Stimulated activated CD4-positive, alpha-beta T cell treated with anti-CD3 and anti-CD28 coated beads, Interleukin-12 subunit alpha, Interleukin-12 subunit beta, amount 100 ng/mL, for 48 hours (primary cell): ENCODE results near the gene MEF2C.

ENCODE experiments used
- DNase-seq, 3 donors: peaks; one replicate each; pipeline ENCODE4 v3.0.0-alpha.2; 2020; ENCODE audit warnings: low read depth in 2 of 3, low spot score in 1 of 3

MEF2C gene

DNA sequence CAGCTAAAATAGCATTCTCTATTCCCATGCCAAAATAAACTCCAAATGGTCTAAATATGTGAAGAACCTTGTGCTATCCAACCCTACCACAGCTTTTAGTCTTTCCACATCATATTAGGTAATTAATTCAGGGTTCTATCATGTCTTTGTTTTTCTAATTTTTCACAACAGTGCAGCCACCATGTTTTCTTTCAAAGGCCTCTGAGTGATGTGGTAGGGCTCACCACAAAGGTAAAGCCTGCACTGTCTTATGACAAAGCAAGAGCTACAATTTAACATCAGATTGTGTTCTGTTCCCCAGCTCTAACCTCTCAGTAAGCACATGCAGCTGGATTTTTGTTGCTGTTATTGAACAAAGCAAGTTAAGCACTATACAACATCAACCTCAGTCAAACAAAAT is 52.4 kb downstream of the MEF2C start:
- no peak for DNase-seq

DNA sequence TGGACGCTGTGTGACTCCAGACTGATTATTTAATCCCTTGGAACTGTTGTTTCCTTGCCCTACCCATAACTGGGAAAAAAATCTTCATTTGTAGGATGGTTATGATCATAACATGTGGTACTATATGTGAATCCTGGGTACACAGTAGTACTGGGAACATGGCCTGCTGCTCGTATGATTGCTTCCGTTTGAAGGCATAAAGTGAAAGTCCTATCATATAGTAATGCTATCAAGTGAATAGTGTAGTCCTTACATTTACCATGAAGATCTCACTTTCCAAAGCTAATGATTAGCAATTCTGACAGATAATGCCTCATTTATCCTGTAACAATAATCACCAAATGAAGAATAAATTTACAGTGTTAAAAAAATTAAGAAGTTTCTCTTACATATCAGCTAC is 53.2 kb downstream of the MEF2C start:
- no peak for DNase-seq

DNA sequence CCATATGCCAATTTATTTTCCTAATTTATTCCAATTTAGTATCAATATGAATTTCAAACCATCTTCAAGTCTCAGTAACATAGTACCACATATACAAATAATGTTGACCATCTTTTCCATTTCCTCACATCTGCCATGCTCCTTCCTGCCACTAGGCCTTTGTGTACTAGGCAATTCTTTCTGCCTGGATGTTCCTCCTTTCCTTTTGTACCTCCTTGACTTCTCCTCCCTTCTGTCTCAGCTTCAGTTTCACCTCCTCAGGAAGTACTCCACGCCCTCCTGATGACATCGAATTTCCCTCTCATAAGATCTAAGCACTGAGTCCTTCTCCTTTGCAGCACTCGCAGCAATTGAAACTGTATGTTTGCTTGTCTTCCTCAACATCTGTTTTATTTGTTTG is 53.9 kb downstream of the MEF2C start:
- no peak for DNase-seq

DNA sequence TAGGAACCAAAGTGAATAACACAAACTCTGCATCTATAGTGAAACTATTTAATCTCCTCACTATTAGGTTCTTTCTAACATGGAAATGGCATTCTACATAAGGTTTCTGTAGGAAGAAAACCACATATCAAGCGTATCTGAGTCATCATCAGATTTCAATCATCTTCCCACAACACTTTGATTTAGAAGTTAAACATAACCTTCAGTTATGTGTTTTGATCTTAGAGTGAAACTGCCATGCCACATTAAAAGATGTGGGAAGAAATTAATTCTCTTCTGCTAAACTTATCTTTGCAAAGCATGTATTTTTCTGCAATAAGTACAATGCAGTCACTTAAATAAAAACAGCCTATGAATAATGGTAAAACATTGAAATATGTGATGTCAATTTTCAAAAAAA is 55.0 kb downstream of the MEF2C start:
- no peak for DNase-seq

DNA sequence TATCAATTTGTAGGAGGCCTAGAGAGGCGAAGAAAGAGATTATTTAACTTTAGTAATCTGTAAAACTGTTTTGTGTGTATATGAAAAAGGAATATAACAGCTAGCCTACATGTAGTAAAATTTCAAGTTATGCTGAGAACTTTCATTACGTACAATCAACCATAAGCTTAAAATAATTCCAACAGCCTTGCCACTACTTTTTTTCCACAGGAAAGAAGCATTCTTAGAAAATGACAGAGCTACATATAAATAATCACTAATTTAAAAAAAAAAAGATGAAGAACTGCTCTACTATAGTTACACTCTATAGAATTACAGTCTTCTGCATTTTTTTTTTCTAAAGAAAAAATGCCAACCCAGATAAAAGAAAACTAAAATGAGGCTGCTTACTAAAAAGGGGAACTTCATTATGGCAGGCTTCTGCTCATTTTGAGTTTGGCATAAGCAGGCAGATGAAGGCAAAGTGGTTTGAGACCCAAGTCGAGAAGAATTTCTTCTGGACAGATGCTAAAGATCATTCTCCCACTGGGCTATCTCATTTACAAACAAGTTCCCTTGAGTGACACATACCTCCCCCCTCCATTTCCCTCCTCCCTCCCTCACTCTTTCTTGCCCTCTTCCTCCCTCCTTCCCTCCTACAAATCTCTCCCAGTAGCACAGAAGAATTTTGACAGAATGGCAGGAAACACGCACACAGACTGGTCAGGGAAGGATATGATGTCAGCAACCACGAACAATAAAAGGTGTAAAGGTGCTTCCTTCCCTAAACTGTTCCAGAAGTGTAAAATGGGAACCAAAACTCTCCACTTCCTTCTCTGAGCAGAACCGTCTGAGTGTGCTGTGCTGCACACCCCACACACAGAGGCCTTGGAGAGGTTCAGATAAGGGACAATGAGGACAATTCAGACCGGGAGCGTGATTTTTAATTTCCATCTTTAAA is 56.1 kb downstream of the MEF2C start:
- no peak for DNase-seq

DNA sequence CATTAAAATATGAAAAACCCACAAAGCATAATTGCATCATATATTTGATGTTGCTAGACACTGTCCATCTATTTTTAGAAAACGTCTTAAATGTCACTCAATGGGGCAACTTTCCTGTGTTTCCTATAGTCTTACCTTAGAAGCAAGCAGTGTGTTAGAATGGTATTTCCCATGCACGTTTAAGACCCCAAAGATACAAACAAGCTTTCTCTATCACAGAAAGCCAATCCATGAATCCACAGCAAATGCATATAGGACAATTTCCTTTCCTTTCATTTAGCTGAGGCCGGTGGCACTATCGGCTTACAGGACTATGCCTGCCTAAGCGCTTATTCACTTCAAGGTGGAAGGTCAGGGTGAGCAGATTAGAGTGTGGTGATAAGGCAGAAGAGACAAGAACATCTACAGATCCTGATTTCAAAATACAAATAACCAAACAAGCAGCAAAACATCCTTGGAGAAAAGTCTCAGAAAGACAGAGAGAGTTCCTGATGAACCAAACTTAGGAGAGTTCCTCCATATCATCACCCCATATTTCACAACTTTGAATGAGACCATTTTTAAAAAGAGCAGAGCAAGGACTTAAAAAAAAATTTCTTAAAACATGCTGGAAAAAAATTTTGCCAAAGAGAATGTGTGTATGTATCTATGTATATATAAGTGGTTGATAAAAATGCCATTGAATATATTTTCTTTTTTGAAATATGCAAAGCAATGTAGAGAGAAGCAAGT is 57.2 kb downstream of the MEF2C start:
- DNase-seq: no peak

DNA sequence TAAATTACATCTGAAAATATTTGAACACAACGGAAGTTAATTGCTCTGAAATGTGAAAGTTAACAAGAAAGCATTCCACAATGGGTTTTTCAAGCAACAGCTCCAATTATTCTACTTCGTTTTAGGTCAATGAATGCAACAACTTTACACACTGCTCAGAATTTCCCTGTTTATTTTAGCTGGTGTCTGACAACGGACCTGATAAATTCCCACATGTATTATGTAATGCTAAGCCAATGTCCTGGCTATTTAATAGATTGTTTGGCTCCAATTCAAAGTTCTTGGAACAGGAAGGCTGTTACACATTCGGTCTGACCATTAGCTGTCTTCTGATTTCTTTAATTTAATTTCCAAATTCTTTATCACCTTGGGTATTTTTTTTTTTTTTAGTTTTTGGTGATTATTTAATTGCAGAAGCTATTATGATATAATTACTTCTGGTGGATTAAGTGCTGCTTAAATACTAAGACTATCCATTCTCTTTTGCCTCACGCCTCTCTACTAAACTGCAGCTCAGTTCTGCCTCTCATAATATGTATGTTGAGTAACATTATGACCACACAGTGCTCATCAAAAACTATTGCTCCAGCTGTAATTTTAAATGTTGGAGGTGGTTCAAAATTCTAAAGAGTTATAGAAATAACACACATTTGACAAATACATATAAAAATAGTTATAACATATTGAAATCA is 57.9 kb downstream of the MEF2C start:
- DNase-seq: no peak

DNA sequence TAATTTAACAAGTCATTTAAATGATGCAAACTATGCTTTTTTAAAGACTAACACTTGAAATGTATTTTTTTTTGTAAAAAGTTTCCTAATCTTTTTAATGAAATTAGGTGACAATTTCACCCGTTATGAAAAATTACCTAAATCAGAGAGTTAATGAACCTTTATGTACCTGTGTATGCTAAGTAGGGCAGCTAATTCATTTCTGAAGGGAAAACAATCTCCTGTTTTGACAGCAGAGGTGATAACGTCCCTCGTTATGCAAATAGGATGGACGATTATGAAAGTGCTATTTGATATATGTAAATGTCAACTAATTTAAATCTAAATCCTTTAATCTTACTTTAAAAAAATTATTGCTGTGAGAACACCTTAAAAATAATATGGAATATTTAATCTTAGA is 58.8 kb downstream of the MEF2C start:
- no peak for DNase-seq

DNA sequence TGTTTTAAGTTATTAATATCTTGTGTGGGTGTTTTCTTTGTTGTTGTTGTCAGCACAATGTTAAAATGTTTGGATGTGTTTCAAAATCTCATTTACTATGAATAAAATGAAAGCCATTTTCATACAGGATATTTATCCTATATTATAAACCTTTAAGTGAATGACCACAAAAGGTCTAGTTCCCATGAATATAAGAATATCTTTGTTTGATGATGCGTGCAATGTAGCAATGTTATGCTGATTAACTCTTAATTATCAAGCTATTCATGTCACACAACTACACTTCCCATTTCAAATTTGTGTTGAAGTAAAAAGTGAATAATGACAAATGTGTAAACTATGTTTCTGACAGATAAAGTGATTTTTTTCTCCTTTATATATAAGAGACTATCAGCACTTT is 59.8 kb downstream of the MEF2C start:
- DNase-seq: no peak

DNA sequence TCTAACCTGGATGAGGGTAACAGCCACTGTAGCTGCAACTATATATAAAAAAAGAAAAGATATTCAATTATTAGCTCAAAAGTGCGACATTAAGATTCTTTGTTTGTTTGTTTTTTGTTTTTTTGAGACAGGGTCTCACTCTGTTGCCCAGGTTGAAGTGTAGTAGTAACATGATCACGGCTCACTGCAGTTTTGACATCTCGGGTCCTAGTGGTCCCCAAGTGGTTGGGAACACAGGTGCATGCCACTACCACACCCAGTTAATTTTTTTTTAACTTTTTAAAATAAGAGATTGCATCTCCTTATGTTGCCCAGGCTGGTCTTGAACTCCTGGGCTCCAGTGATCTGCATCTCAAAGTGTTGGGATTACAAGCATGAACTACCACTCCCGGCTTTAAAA is 61.8 kb downstream of the MEF2C start:
- DNase-seq: no peak

DNA sequence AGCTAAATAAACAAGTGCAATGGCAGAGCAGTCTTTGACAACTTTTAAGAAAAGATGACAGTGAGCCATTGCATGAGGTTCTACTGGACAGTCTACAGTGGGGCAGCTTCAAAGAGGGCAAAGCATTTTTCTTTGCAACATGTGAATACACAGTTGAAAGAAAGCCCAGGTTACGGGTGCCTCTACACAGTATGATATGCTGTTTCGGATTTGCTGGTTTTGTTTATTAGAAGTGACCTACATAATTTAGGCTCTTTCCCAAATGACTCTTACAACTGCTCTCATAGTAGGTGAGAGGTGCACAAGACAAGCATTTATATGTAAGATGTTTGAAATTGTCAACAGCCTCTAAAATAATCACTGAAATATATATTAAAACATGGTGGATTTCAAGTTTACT is 62.4 kb downstream of the MEF2C start:
- DNase-seq: no peak

DNA sequence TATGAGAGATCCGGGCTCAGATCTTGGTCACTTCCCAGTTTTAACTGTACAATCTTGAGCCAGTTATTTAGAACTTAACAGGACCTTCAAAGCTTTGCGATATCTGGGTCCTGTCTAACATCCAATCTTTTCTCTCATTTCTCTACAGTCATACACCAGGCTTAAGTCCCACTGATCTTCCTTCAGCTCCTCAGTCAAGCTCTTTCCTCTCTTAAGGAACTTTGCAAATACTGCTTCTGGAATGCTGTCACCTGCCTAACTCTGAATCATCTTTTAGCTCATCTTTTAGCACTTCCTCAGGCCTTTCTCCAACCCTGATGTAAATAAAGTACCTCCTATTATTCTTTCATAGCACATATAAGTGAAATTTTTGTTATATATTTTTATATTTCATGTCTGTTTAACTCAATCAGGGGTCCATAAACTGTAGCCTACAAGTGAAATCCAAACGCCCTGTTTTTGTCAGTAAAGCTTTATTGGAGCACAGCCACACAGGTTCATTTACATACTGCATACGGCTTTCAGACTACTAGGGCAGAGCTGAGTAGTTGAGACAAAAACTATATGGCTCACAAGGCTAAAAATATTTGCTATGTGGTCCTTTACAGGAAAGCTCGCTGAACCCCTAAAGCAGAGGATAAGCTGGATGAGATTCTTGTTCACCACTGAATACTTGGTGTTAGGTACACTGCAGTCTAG is 63.5 kb downstream of the MEF2C start:
- no peak for DNase-seq

DNA sequence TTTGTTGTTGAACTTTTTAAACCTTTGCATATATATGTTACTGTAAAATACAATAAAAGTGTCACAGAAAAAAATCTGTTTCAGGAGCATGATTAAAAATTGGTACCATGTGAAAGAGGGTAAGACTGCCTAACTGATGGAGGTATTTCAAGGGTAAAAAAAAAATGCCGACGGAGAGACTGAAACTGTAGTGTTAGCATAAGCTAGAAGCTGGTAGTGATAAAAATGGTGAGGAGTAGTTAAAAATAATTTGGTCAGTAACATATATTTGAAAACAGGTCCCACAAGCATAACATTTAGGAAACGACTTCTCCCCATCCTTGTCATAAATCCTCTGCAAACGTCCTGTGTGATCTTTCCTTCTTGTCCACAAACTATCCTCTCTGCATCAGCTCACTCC is 64.7 kb downstream of the MEF2C start:
- no peak for DNase-seq

DNA sequence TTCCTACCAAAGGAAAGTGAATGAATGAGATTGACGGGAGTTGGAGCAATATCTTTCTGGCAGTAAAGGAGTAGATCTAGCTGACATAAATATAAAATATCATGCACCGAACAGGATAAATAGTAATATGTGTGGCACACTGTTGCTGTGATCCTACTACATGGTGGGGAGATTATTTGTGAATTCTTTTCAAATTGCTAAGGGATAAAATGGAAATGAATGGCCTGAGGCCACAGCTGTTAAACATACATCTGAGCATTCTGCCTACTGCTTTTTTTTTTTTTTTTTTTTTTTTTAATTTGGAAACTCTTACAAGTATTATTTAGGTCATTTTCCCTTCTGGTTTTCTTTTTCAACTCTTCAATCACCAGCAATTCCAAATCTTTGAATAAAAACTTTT is 66.8 kb downstream of the MEF2C start:
- no peak for DNase-seq

DNA sequence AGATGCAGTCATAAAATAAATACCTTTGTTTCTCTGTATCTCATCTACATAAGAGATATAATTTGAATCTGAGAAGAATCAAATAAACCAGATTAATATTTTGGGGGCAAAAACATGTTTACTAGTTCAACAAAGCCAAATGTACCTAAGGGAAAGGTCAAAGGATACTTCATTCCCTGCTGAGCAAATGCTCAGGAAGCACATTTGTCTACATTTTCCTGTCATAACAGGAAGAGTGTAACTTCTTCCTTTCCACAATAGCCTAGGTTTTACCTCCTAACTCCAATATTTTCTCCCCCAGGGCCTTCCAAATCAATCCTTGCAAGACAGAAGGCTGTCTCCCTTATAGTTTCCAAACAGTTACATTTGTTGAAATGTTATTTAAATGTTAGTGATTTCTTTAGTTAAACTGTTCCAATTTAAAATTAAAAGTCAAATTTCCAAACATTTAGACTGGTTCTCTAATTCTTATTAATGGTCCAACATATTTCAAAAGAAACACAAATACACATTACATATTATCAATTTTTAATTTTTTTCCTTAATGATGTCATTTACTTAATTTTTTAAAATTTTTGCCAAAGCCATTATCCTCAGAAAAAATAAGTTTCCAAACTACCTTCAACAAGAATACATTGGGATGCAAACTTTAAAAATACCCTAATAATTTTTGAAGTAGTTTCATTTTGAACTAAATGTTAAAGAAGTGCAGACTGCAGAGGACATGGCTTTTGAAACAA is 67.8 kb downstream of the MEF2C start:
- no peak for DNase-seq

DNA sequence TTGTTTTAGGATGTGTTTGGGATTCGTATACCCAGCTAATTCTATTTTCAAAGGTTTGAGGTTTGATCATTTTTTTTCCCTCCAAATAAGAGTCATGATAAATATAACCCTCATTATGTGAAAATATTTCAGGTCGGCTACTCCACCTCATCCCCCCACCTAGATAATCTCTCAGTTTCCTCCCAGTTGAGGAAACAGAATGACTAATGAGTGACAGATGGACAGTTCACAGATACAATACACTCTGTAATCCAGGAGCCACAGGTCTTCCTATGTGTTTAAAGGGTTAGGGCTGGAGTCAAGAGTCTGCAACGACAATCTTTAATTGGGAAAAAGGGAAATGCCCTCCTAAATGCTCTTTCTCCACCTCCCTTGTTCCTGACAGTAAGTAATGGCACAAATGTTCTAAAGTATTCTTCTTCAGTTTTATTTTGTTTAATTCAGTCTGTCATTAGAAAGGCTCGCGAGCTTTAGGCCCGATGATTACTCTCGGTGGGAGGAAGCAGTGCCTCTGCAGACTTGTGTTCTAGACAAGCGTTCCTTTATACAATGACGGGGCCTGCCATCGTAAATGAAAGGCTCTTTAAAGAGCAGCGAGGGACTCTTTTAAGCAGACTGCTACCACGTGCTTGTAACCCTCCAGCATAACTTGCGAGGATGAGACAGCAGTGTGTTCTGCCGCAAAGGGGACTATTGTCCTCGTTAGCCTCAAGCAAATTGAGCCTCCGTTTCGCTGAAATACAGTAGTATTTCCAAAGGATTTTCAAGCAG is 69.0 kb downstream of the MEF2C start:
- DNase-seq: no peak

DNA sequence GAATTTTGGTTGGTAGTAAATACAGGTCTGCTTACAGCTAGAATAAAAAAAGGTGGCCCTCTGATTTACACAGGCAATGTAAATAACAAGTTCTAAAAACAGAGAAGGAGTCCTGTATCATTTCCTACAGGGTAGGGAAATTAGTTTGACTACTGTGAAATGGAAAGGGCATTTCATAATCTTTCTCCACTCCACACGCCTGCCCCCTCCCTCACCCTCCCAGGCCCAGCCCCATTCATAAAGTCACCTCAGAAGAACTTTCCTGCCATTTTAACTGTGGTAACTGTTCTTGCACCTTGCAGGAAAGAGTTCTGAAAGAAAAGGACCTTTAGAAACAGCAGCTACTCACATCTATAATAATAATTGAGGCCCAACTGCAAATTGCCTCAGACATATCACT is 69.7 kb downstream of the MEF2C start:
- DNase-seq: no peak

DNA sequence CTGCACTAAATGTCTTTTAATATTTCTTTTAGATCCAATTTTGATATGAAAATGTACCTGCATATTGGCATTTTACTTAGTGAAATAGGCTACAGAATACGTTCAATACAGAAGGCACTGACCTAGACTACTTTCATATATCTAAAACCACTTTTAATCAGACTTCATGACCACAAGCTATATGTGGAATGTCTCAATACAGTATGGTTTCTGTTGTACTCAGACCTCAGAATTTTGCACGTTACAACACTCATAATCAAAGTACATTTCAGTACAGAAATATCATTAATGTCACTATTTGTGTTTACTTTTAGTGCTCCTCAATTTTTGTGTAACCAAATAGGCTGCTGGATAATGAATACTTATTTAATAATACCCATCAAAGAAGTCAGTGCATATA is 74.8 kb downstream of the MEF2C start:
- no peak for DNase-seq

DNA sequence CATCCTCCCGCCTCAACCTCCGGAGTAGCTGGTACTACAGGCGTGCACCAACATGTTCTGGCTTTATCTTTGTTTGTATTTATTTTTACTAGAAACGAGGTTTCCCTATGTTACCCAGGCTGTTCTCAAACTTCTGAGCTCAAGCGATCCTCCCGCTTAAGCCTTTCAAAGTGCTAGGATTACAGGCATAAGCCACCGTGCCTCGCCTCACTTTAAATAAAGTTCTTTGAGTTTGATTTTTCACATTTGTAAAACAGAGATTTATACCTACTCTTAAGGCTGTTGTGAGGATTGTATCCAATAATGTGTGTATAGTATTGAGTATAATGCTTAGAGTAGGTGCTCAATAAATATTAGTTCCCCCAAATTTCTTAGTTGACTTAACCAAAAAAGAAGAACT is 75.7 kb downstream of the MEF2C start:
- no peak for DNase-seq

DNA sequence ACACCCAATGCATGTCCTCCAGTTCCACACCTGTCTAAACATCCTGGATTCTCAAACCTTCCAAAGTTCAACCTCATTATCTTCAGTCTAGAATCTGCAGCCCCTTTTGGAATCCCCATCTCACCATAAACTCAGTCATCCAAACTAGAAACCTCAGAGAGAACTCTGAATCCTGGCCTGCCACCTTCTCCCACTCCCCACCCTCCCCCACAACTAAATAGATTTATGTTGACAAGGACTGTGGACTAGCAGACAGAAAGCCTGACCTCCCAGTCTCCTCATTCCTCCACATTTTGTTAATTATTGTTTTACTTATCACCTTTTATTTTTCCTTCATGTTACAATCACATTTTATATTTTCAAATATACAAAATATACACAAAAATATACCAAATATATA is 76.6 kb downstream of the MEF2C start:
- no peak for DNase-seq
